Tibial nerve (tissue), 4 donors: ENCODE measurements around the gene MFN1. TPM values are rescaled to one million over a fixed set of nuclear protein-coding genes. Genes with fewer than 3 reads are reported as not detected.
A peak's percentile ranks its signal among the peaks of the same experiment; 100 is the strongest.

Source experiments
- DNase-seq, 2 donors: peaks; one replicate each; pipeline ENCODE4 v3.0.0-alpha.2; 2019; ENCODE audit warnings: low spot score in 2 of 2
- H3K27ac ChIP-seq, 4 donors: fragments of 200-600 bp; sonication (generic) in 3 of 4; one replicate each; pipeline ENCODE4 v1.5.1; 2017 to 2019; ENCODE audit warnings: mild to moderate bottlenecking in 1 of 4
- H3K27me3 ChIP-seq, 2 donors: fragments of 200-600 bp; sonication (generic) in 1 of 2; one replicate each; pipeline versions ENCODE4 v1.5.1 to v1.6.0; 2017 to 2019
- H3K36me3 ChIP-seq, 3 donors: fragments of 200-600 bp; sonication (generic); one replicate each; pipeline ENCODE4 v1.5.1; 2018 to 2019
- H3K4me1 ChIP-seq, 4 donors: fragments of 200-600 bp; sonication (generic) in 3 of 4; one replicate each; pipeline ENCODE4 v1.5.1; 2017 to 2019
- H3K4me3 ChIP-seq, 4 donors: fragments of 200-600 bp; sonication (generic) in 3 of 4; one replicate each; pipeline ENCODE4 v1.5.1; 2017 to 2019; ENCODE audit warnings: mild to moderate bottlenecking in 1 of 4, moderate library complexity in 1 of 4
- H3K9me3 ChIP-seq, 4 donors: fragments of 200-600 bp; sonication (generic) in 3 of 4; one replicate each; pipeline ENCODE4 v1.5.1; 2017 to 2019
- CTCF ChIP-seq, 5 experiments: fragments of 200-600 bp in 3 of 5; fragments of 450-650 bp in 2 of 5; sonication (generic) in 3 of 5; IDR thresholded peaks; one replicate each; pipeline ENCODE4 v1.5.1; 2016 to 2019; ENCODE audit warnings: antibody characterized with exemption in 5 of 5, mild to moderate bottlenecking in 3 of 5, moderate library complexity in 2 of 5
- EP300 ChIP-seq, 2 donors: sonication (generic); formaldehyde crosslinking; IDR thresholded peaks; one replicate each; pipeline ENCODE4 v1.6.1; 2017; ENCODE audit warnings: antibody characterized with exemption in 2 of 2, mild to moderate bottlenecking in 1 of 2
- POLR2A ChIP-seq, 2 donors: fragments of 450-650 bp; IDR thresholded peaks; one replicate each; pipeline ENCODE4 v1.6.1; 2017; ENCODE audit warnings: antibody characterized with exemption in 2 of 2, mild to moderate bottlenecking in 2 of 2, moderate library complexity in 2 of 2
- WGBS, 2 donors: methylation state at CpG; one replicate each; pipeline ENCODE4 v1.1.5; 2018; 5-methylcytosine and 5-hydroxymethylcytosine counted together
- total RNA-seq, 4 donors: library from RNA; depleted of rRNA; stranded (reverse); fragments of >200 nt; gene quantifications; one replicate each; pipeline ENCODE4 v1.1.0, GENCODE V29; 2016

The MFN1 gene
- total RNA-seq, 4 donors from 2014 or later: 20.0 to 41.7 (median 39.2) TPM

- Histone ChIP-seq H3K36me3 (peaks cover 0 to 8% (median 0%) of the 10 kb centered on the region in 3 donors), H3K27me3 (no peaks in the 10 kb centered on the region), H3K27ac (peak overlapping the region; percentile 90 to 98 (median 96)), H3K4me3 (peak overlapping the region; percentile 67 to 85 (median 80)), H3K9me3 (no peaks in the 10 kb centered on the region), H3K4me1 (peaks cover 0 to 33% (median 7%) of the 10 kb centered on the region in 4 donors)
- 0% methylated on average over 47 to 51 of the region's 81 CpGs for WGBS, 2 donors
- TF ChIP-seq CTCF (IDR thresholded peaks at IDR 0.05) (no peak), EP300 (IDR thresholded peaks at IDR 0.05) (peak; percentile 17 to 68), POLR2A (IDR thresholded peaks at IDR 0.05) (no peak)
- peak; percentile 64 to 65 for DNase-seq
These were observed 24.1 kb upstream of the MFN1 start for GRCh38 chr3:179323197-179324110.

- WGBS, 2 donors: 3 to 5% methylated on average over 8 of the region's 8 CpGs
- no peak for DNase-seq
- Histone ChIP-seq H3K4me3 (peak overlapping the region; percentile 67 to 85 (median 80)), H3K9me3 (no peaks in the 10 kb centered on the region), H3K27ac (peak overlapping the region in 3 of 4 donors; percentile 90 to 98 (median 97)), H3K27me3 (no peaks in the 10 kb centered on the region), H3K36me3 (peaks cover 0 to 17% (median 0%) of the 10 kb centered on the region in 3 donors), H3K4me1 (peaks cover 0 to 33% (median 7%) of the 10 kb centered on the region in 4 donors)
- TF ChIP-seq POLR2A (IDR thresholded peaks at IDR 0.05) (no peak), CTCF (IDR thresholded peaks at IDR 0.05) (no peak), EP300 (IDR thresholded peaks at IDR 0.05) (no peak)
These were observed 23.2 kb upstream of the MFN1 start for GRCh38 chr3:179324270-179324754.

- WGBS, 2 donors: 88 to 91% methylated on average over 1 of the region's 1 CpG
- no peak overlapping the region for H3K4me3 ChIP-seq
- H3K27me3 ChIP-seq: no peaks in the 10 kb centered on the region
- H3K9me3 ChIP-seq: no peaks in the 10 kb centered on the region
- no peak for DNase-seq
- no peak overlapping the region for H3K27ac ChIP-seq
- peaks cover 0 to 5% (median 0%) of the 10 kb centered on the region in 4 donors for H3K4me1 ChIP-seq
- peaks cover 0 to 76% (median 14%) of the 10 kb centered on the region in 3 donors for H3K36me3 ChIP-seq
- TF ChIP-seq CTCF (IDR thresholded peaks at IDR 0.05): no peak
- TF ChIP-seq POLR2A (IDR thresholded peaks at IDR 0.05): no peak
- no peak for TF ChIP-seq EP300 (IDR thresholded peaks at IDR 0.05)
These were observed 17.1 kb upstream of the MFN1 start for GRCh38 chr3:179330438-179330837.

GRCh38 chr3:179332240-179332639 lies 15.3 kb upstream of the MFN1 start:
- Histone ChIP-seq H3K4me3 (no peak overlapping the region), H3K27ac (no peak overlapping the region), H3K27me3 (no peaks in the 10 kb centered on the region), H3K4me1 (no peaks in the 10 kb centered on the region), H3K9me3 (no peaks in the 10 kb centered on the region), H3K36me3 (peaks cover 0 to 89% (median 14%) of the 10 kb centered on the region in 3 donors)
- no peak for DNase-seq
- TF ChIP-seq EP300 (IDR thresholded peaks at IDR 0.05) (no peak), POLR2A (IDR thresholded peaks at IDR 0.05) (no peak)
- 91 to 95% methylated on average over 4 of the region's 4 CpGs for WGBS, 2 donors

- Histone ChIP-seq H3K4me3 (no peak overlapping the region), H3K4me1 (no peaks in the 10 kb centered on the region), H3K27ac (no peak overlapping the region), H3K36me3 (peaks cover 0 to 96% (median 14%) of the 10 kb centered on the region in 3 donors), H3K27me3 (no peaks in the 10 kb centered on the region), H3K9me3 (no peaks in the 10 kb centered on the region)
- DNase-seq: no peak
- WGBS, 2 donors: 83 to 88% methylated on average over 2 of the region's 2 CpGs
- TF ChIP-seq POLR2A (IDR thresholded peaks at IDR 0.05) (no peak), EP300 (IDR thresholded peaks at IDR 0.05) (no peak), CTCF (IDR thresholded peaks at IDR 0.05) (no peak)
These were observed 14.4 kb upstream of the MFN1 start for GRCh38 chr3:179333084-179333483.
